Smooth muscle cell (in vitro differentiated cells): ENCODE data around the gene TRIM59. TPM values are rescaled to one million over a fixed set of nuclear protein-coding genes. Genes with fewer than 3 reads are reported as not detected.
"Not testable (repeated sequence)": the region's sequence is repeated elsewhere in the genome, so short reads cannot be mapped to it uniquely, and the experiment has no call there.

Experiments used
- DNase-seq: peaks from one replicate; lab custom pipeline; 2025; ENCODE audit not compliant: unreplicated experiment; lab: John Stamatoyannopoulos, UW
- H2AFZ ChIP-seq: fragments of 200-600 bp; sonication (generic); 2 replicates; pipeline ENCODE4 v1.6.0; 2016; ENCODE audit warnings: antibody characterized with exemption, low read depth, mild to moderate bottlenecking
- H3F3A ChIP-seq: fragments of 200-600 bp; sonication (generic); 2 replicates; pipeline ENCODE4 v1.6.0; 2017; ENCODE audit warnings: antibody characterized with exemption, low read depth
- H3K27ac ChIP-seq: fragments of 200-600 bp; sonication (generic); 2 replicates; pipeline ENCODE4 v1.5.1; 2016; ENCODE audit warnings: low read depth, mild to moderate bottlenecking
- H3K27me3 ChIP-seq: fragments of 200-600 bp; sonication (generic); 2 replicates; pipeline ENCODE4 v1.6.1; 2016; ENCODE audit warnings: low read depth, mild to moderate bottlenecking
- H3K36me3 ChIP-seq: fragments of 200-600 bp; sonication (generic); 2 replicates; pipeline ENCODE4 v1.5.1; 2016; ENCODE audit warnings: low read depth
- H3K4me1 ChIP-seq: fragments of 200-600 bp; sonication (generic); 2 replicates; pipeline ENCODE4 v1.5.1; 2016; ENCODE audit warnings: low read depth
- H3K4me2 ChIP-seq: fragments of 200-600 bp; sonication (generic); 2 replicates; pipeline ENCODE4 v1.6.0; 2016; ENCODE audit warnings: mild to moderate bottlenecking
- H3K4me3 ChIP-seq: fragments of 200-600 bp; sonication (generic); 2 replicates; pipeline ENCODE4 v1.5.1; 2016; ENCODE audit warnings: mild to moderate bottlenecking
- H3K79me2 ChIP-seq: fragments of 200-600 bp; sonication (generic); 2 replicates; pipeline ENCODE4 v1.6.0; 2016; ENCODE audit warnings: low read depth, mild to moderate bottlenecking
- H3K9ac ChIP-seq: fragments of 200-600 bp; sonication (generic); 2 replicates; pipeline ENCODE4 v1.6.0; 2016; ENCODE audit warnings: low read depth
- H3K9me3 ChIP-seq: fragments of 200-600 bp; sonication (generic); replicated peaks from 2 replicates; pipeline ENCODE4 v1.5.1; 2016; ENCODE audit warnings: low read depth
- H4K20me1 ChIP-seq: fragments of 200-600 bp; sonication (generic); 2 replicates; pipeline ENCODE4 v1.6.0; 2016; ENCODE audit warnings: low read depth
- WGBS: methylation state at CpG from one replicate; pipeline ENCODE4 v1.1.7; 2016; ENCODE audit warnings: low lambda C conversion rate; 5-methylcytosine and 5-hydroxymethylcytosine counted together
- polyA plus RNA-seq: library from polyadenylated mRNA; unstranded; fragments of >200 nt; fragmentation: Nextera tagmentation; extraction: Ambion mirVana; gene quantifications from 2 replicates; pipeline ENCODE4 v1.2.1, GENCODE V29; 2016
- total RNA-seq: library from RNA; depleted of rRNA; stranded (reverse); fragments of >200 nt; gene quantifications from 2 replicates; pipeline ENCODE4 v1.2.3, GENCODE V29; 2014
- TF ChIP-seq, protein P1 (sequence below): fragments of 200-600 bp; sonication (generic); IDR thresholded peaks from 2 replicates; pipeline ENCODE4 v1.5.1; 2017; ENCODE audit warnings: borderline replicate concordance, mild to moderate bottlenecking, antibody characterized with exemption; ENCODE audit not compliant: insufficient read depth, poor library complexity, severe bottlenecking

The TRIM59 gene
- total and polyA plus RNA-seq, 2 experiments from 2014 or later = 8.9 to 19.0 TPM

DNA sequence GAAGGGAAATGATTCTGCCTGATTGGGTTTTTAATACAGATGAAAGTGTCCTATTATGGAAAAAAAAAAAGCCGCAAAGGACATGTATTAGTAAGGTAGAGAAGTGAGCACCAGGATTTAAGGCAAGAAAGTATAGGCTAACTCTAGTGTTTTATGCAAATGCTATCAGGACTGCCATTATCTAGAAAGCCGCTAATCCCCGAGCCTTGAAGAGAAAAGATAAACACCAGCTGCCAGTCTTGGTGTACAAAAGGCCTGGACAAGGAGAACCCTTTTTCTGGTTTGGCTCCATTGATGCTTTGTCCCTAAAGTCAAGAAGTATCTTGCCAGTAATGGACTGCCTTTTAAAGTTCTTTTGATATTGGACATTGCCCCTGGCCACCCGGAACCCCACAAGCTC is 8.6 kb upstream of the TRIM59 start:
- H3K36me3 ChIP-seq = no peaks in the 10 kb centered on the region
- H3K4me3 ChIP-seq = no peak overlapping the region
- H3K4me1 ChIP-seq = no peaks in the 10 kb centered on the region
- DNase-seq = no peak
- H3K9me3 ChIP-seq = no peaks in the 10 kb centered on the region
- H3F3A ChIP-seq = no peaks in the 10 kb centered on the region
- H3K79me2 ChIP-seq = no peaks in the 10 kb centered on the region
- no peak overlapping the region for H2AFZ ChIP-seq
- H4K20me1 ChIP-seq = no peaks in the 10 kb centered on the region
- H3K27ac ChIP-seq = no peak overlapping the region
- TF ChIP-seq, protein P1, sequence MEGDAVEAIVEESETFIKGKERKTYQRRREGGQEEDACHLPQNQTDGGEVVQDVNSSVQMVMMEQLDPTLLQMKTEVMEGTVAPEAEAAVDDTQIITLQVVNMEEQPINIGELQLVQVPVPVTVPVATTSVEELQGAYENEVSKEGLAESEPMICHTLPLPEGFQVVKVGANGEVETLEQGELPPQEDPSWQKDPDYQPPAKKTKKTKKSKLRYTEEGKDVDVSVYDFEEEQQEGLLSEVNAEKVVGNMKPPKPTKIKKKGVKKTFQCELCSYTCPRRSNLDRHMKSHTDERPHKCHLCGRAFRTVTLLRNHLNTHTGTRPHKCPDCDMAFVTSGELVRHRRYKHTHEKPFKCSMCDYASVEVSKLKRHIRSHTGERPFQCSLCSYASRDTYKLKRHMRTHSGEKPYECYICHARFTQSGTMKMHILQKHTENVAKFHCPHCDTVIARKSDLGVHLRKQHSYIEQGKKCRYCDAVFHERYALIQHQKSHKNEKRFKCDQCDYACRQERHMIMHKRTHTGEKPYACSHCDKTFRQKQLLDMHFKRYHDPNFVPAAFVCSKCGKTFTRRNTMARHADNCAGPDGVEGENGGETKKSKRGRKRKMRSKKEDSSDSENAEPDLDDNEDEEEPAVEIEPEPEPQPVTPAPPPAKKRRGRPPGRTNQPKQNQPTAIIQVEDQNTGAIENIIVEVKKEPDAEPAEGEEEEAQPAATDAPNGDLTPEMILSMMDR = no peak
- no peak overlapping the region for H3K4me2 ChIP-seq
- 73% methylated on average over 4 of the region's 4 CpGs for WGBS
- no peak overlapping the region for H3K9ac ChIP-seq
- H3K27me3 ChIP-seq = no peaks in the 10 kb centered on the region

DNA sequence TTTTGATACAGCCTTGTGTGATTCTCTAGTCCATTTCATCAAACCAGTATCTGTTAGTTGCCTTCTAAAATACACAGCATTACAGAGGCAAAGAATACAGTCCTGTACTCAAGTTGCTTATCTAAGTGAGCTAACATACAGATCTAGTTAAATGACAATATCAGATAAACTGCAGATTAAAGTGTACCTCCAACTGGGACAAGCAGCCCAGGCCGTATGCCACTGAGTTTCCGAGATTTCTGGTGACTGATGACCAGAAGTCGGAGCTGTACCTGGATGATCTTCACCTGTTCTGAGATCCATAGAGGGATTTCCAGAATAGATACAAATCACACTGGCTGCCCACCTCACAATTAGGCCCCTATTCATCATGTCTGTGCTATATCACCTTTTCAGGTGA is 6.3 kb upstream of the TRIM59 start:
- no peaks in the 10 kb centered on the region for H3K9me3 ChIP-seq
- no peak overlapping the region for H3K4me2 ChIP-seq
- no peak for DNase-seq
- WGBS = 78% methylated on average over 3 of the region's 3 CpGs
- H2AFZ ChIP-seq = no peak overlapping the region
- no peaks in the 10 kb centered on the region for H3K79me2 ChIP-seq
- H3K36me3 ChIP-seq = no peaks in the 10 kb centered on the region
- H3F3A ChIP-seq = no peaks in the 10 kb centered on the region
- H3K27me3 ChIP-seq = no peaks in the 10 kb centered on the region
- no peak overlapping the region for H3K9ac ChIP-seq
- H3K4me3 ChIP-seq = no peak overlapping the region
- H4K20me1 ChIP-seq = no peaks in the 10 kb centered on the region
- H3K4me1 ChIP-seq = no peaks in the 10 kb centered on the region
- TF ChIP-seq, protein P1 = no peak
- H3K27ac ChIP-seq = no peak overlapping the region

DNA sequence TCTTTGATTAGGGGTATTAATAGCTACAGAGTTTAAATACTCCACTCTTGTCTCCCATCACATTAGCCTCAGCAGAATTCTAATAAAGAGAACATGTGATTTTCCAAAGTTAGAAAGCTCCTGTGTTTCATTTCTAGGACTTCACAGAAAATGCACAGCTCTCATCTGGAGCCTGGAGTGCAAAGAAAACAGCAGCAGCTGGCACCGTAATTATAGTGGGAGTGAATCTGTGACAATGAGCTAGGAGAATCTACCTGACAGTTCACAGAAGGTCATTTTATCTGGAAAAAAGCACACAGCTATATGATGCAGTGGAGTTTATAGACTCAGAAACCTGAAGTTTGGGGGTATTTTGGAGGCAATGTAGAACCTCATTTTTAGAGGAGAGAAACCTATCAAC is 5.4 kb upstream of the TRIM59 start:
- DNase-seq = no peak
- H3K4me1 ChIP-seq = no peaks in the 10 kb centered on the region
- H3K9ac ChIP-seq = no peak overlapping the region
- no peak overlapping the region for H3K27ac ChIP-seq
- H3K9me3 ChIP-seq = no peaks in the 10 kb centered on the region
- no peaks in the 10 kb centered on the region for H3F3A ChIP-seq
- H2AFZ ChIP-seq = no peak overlapping the region
- no peaks in the 10 kb centered on the region for H3K79me2 ChIP-seq
- TF ChIP-seq, protein P1 = no peak
- no peaks in the 10 kb centered on the region for H4K20me1 ChIP-seq
- no peak overlapping the region for H3K4me3 ChIP-seq
- no peak overlapping the region for H3K4me2 ChIP-seq
- 100% methylated on average over 1 of the region's 1 CpG for WGBS
- no peaks in the 10 kb centered on the region for H3K27me3 ChIP-seq
- no peaks in the 10 kb centered on the region for H3K36me3 ChIP-seq

DNA sequence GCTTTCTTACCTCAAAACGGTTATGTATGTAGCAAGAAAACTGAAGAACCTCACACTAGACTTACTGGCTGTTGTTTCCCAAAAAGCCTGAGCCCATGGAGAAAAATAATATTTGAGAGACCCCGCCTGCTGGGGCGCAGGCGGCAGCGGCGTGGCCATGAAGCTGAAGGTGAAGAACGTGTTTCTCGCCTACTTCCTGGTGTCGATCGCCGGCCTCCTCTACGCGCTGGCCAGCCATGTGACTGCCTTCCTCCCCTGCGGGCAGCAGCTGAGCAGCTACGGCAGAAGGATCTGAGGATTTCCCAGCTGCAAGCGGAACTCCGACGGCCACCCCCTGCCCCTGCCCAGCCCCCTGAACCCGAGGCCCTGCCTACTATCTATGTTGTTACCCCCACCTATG is 2.7 kb upstream of the TRIM59 start:
- not testable (repeated sequence) for H3K27ac ChIP-seq, H3K36me3 ChIP-seq, DNase-seq, H3K4me2 ChIP-seq, H4K20me1 ChIP-seq, H3K27me3 ChIP-seq, H2AFZ ChIP-seq, H3K4me3 ChIP-seq, H3K9ac ChIP-seq, H3K9me3 ChIP-seq, H3F3A ChIP-seq
- Histone ChIP-seq H3K4me1 (peaks cover 14% of the 10 kb centered on the region), H3K79me2 (peaks cover 18% of the 10 kb centered on the region)
- WGBS = 93% methylated on average over 19 of the region's 19 CpGs
